Measurements from ENCODE around the gene CEP43.

- TF ChIP-seq, protein P1, sequence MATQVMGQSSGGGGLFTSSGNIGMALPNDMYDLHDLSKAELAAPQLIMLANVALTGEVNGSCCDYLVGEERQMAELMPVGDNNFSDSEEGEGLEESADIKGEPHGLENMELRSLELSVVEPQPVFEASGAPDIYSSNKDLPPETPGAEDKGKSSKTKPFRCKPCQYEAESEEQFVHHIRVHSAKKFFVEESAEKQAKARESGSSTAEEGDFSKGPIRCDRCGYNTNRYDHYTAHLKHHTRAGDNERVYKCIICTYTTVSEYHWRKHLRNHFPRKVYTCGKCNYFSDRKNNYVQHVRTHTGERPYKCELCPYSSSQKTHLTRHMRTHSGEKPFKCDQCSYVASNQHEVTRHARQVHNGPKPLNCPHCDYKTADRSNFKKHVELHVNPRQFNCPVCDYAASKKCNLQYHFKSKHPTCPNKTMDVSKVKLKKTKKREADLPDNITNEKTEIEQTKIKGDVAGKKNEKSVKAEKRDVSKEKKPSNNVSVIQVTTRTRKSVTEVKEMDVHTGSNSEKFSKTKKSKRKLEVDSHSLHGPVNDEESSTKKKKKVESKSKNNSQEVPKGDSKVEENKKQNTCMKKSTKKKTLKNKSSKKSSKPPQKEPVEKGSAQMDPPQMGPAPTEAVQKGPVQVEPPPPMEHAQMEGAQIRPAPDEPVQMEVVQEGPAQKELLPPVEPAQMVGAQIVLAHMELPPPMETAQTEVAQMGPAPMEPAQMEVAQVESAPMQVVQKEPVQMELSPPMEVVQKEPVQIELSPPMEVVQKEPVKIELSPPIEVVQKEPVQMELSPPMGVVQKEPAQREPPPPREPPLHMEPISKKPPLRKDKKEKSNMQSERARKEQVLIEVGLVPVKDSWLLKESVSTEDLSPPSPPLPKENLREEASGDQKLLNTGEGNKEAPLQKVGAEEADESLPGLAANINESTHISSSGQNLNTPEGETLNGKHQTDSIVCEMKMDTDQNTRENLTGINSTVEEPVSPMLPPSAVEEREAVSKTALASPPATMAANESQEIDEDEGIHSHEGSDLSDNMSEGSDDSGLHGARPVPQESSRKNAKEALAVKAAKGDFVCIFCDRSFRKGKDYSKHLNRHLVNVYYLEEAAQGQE (IDR thresholded peaks at IDR 0.05; ENCODE audit: insufficient replicate concordance, low read depth): no peak
- TF ChIP-seq CTCF (IDR thresholded peaks at IDR 0.05; ENCODE audit: insufficient read depth, low read length): no peak
Observed at GRCh38 chr6:166980738-166981137, 18.5 kb upstream of the CEP43 start.

All from HL-60 (cell line).